Stomach (tissue), 9 donors: ENCODE data around the gene CBX4. TPM values are rescaled to one million over a fixed set of nuclear protein-coding genes. Genes with fewer than 3 reads are reported as not detected.

Experiments
- DNase-seq, 2 donors: peaks; one replicate each; pipeline versions ENCODE4 v3.0.0 to v3.0.0-alpha.2; 2013 to 2019
- H3K27ac ChIP-seq, 5 donors: fragments of 200-600 bp in 4 of 5; sonication (generic) in 4 of 5; one replicate each; pipeline ENCODE4 v1.5.1; 2013 to 2019; ENCODE audit warnings: mild to moderate bottlenecking in 1 of 5, moderate library complexity in 1 of 5
- H3K27me3 ChIP-seq, 3 donors: fragments of 200-600 bp; sonication (generic); one replicate each; pipeline ENCODE4 v1.5.1; 2017 to 2019; ENCODE audit warnings: mixed run types in 1 of 3
- H3K36me3 ChIP-seq, 4 donors: fragments of 200-600 bp; sonication (generic); 1 replicate in 3 of 4; 2 replicates in 1 of 4; pipeline ENCODE4 v1.5.1; 2016 to 2019
- H3K4me1 ChIP-seq, 4 donors: fragments of 200-600 bp; sonication (generic); one replicate each; pipeline ENCODE4 v1.5.1; 2016 to 2019
- H3K4me3 ChIP-seq, 4 donors: fragments of 200-600 bp; sonication (generic) in 3 of 4; one replicate each; pipeline ENCODE4 v1.5.1; 2016 to 2019; ENCODE audit warnings: mild to moderate bottlenecking in 1 of 4
- H3K9me3 ChIP-seq, 4 donors: fragments of 200-600 bp; sonication (generic); one replicate each; pipeline ENCODE4 v1.5.1; 2016 to 2019
- CTCF ChIP-seq, 7 experiments: fragments of 450-650 bp in 4 of 7; fragments of 200-600 bp in 3 of 7; sonication (generic) in 3 of 7; IDR thresholded peaks; one replicate each; pipeline ENCODE4 v1.5.1; 2016 to 2019; ENCODE audit warnings: antibody characterized with exemption in 7 of 7, control low read depth in 2 of 7, mild to moderate bottlenecking in 1 of 7
- EP300 ChIP-seq: sonication (generic); formaldehyde crosslinking; IDR thresholded peaks from one replicate; pipeline ENCODE4 v1.6.1; 2017; ENCODE audit warnings: antibody characterized with exemption
- POLR2A ChIP-seq, 4 donors: fragments of 450-650 bp; IDR thresholded peaks; one replicate each; pipeline ENCODE4 v1.6.1; 2016; ENCODE audit warnings: antibody characterized with exemption in 4 of 4, control low read depth in 2 of 4, mild to moderate bottlenecking in 1 of 4, moderate library complexity in 1 of 4
- POLR2AphosphoS5 ChIP-seq, 3 donors: sonication (generic); formaldehyde crosslinking; IDR thresholded peaks; one replicate each; pipeline ENCODE4 v1.6.1; 2016; ENCODE audit warnings: antibody characterized with exemption in 3 of 3
- WGBS, 5 donors: extraction: QIAGEN DNeasy Blood & Tissue Kit in 3 of 5; methylation state at CpG; one replicate each; pipeline versions ENCODE4 v1.1.5 to v1.1.7; 2013 to 2018; 5-methylcytosine and 5-hydroxymethylcytosine counted together
- intact Hi-C: fragments of 100-400 bp; cut with DNase I; formaldehyde crosslinking; loops from one replicate; pipeline ENCODE4 v1.15.1; 2023; ENCODE audit warnings: low total_unique reads
- polyA plus RNA-seq, 3 donors: library from polyadenylated mRNA; stranded (reverse); fragments of 200-250 nt; gene quantifications; one replicate each; pipeline ENCODE4 v1.2.3, GENCODE V29; 2013
- total RNA-seq, 5 donors: library from RNA; depleted of rRNA; stranded (reverse); fragments of >200 nt; gene quantifications; one replicate each; pipeline versions ENCODE4 v1.1.0 to v1.2.3, GENCODE V29; 2014 to 2016
- donor health status: healthy with polysubstance abuse.
- donor health status: Bipolar disorder and iron deficiency.
- donor health status: healthy.

Gene CBX4
- total and polyA plus RNA-seq, 8 donors = 1.8 to 10.6 (median 8.3) TPM

GRCh38 chr17:79820959-79821330 is 18.3 kb downstream of the CBX4 start:
- H3K9me3 ChIP-seq = no peaks in the 10 kb centered on the region
- no peaks in the 10 kb centered on the region for H3K36me3 ChIP-seq
- intact Hi-C loops = no loop called here
- H3K27me3 ChIP-seq = peaks cover 0 to 37% (median 9%) of the 10 kb centered on the region in 3 donors
- no peak overlapping the region for H3K27ac ChIP-seq
- no peak for TF ChIP-seq POLR2AphosphoS5 (IDR thresholded peaks at IDR 0.05)
- no peak for TF ChIP-seq CTCF (IDR thresholded peaks at IDR 0.05)
- no peak for TF ChIP-seq POLR2A (IDR thresholded peaks at IDR 0.05)
- TF ChIP-seq EP300 = no peak
- 80 to 87% (median 85%) methylated on average over 4 of the region's 4 CpGs for WGBS, 5 donors
- no peak overlapping the region for H3K4me3 ChIP-seq
- peaks cover 0 to 2% (median under 1%) of the 10 kb centered on the region in 4 donors for H3K4me1 ChIP-seq
- DNase-seq = no peak

GRCh38 chr17:79819534-79820276 is 19.5 kb downstream of the CBX4 start:
- H3K27me3 ChIP-seq = peaks cover 7 to 43% (median 21%) of the 10 kb centered on the region in 3 donors

GRCh38 chr17:79819085-79819484 is 20.2 kb downstream of the CBX4 start:
- TF ChIP-seq POLR2A (IDR thresholded peaks at IDR 0.05) = no peak
- no peak for TF ChIP-seq EP300
- no peak for TF ChIP-seq POLR2AphosphoS5 (IDR thresholded peaks at IDR 0.05)
- TF ChIP-seq CTCF (IDR thresholded peaks at IDR 0.05) = no peak
- Histone ChIP-seq H3K27me3 (peaks cover 12 to 43% (median 27%) of the 10 kb centered on the region in 3 donors), H3K4me1 (peaks cover 17 to 18% (median 17%) of the 10 kb centered on the region in 4 donors), H3K27ac (no peak overlapping the region), H3K9me3 (no peaks in the 10 kb centered on the region), H3K4me3 (no peak overlapping the region), H3K36me3 (no peaks in the 10 kb centered on the region)
- intact Hi-C loops = no loop called here
- 84 to 89% (median 87%) methylated on average over 5 of the region's 5 CpGs for WGBS, 5 donors
- DNase-seq = no peak

More at GRCh38 chr17:79819534-79820276, 19.5 kb downstream of the CBX4 start:
- H3K36me3 ChIP-seq = no peaks in the 10 kb centered on the region
- no peak for DNase-seq
- H3K27ac ChIP-seq = no peak overlapping the region
- H3K4me1 ChIP-seq = peaks cover 11 to 12% (median 11%) of the 10 kb centered on the region in 4 donors
- no peaks in the 10 kb centered on the region for H3K9me3 ChIP-seq
- intact Hi-C loops = no loop called here
- WGBS, 5 donors = 87 to 95% (median 89%) methylated on average over 13 of the region's 13 CpGs
- no peak overlapping the region for H3K4me3 ChIP-seq
- TF ChIP-seq POLR2AphosphoS5 (IDR thresholded peaks at IDR 0.05) (no peak), POLR2A (IDR thresholded peaks at IDR 0.05) (no peak), EP300 (no peak)

GRCh38 chr17:79818026-79818758 is 21.0 kb downstream of the CBX4 start:
- Histone ChIP-seq H3K9me3 (no peaks in the 10 kb centered on the region), H3K36me3 (no peaks in the 10 kb centered on the region), H3K27me3 (peaks cover 20 to 52% (median 35%) of the 10 kb centered on the region in 3 donors), H3K27ac (no peak overlapping the region), H3K4me1 (peaks cover 23 to 27% (median 25%) of the 10 kb centered on the region in 4 donors), H3K4me3 (no peak overlapping the region)
- no peak for DNase-seq
- 89 to 96% (median 92%) methylated on average over 8 to 12 of the region's 12 CpGs for WGBS, 5 donors
- intact Hi-C loops = no loop called here
- TF ChIP-seq POLR2A (IDR thresholded peaks at IDR 0.05) (no peak), CTCF (IDR thresholded peaks at IDR 0.05) (no peak), EP300 (no peak), POLR2AphosphoS5 (IDR thresholded peaks at IDR 0.05) (no peak)
